Loucy (cell line): ENCODE measurements around the gene PPFIA1.

ENCODE experiments used
- CTCF ChIP-seq: fragments of 200-600 bp; sonication (generic); conservative IDR thresholded peaks from 2 replicates; pipeline ENCODE4 v1.5.1; 2014; ENCODE audit warnings: mild to moderate bottlenecking, antibody characterized with exemption, low read length
- EZH2phosphoT487 ChIP-seq: fragments of 200-600 bp; IDR thresholded peaks from 2 replicates; pipeline ENCODE4 v1.6.1; 2018; ENCODE audit warnings: antibody characterized with exemption, mild to moderate bottlenecking, moderate library complexity, borderline replicate concordance

GRCh38 chr11:70292166-70292565 lies 21.7 kb downstream of the PPFIA1 start:
- TF ChIP-seq CTCF (no peak), EZH2phosphoT487 (no peak)
